ENCODE results near the gene KRTAP10-4. TPM values are rescaled to one million over a fixed set of nuclear protein-coding genes. Genes with fewer than 3 reads are reported as not detected.

Gene KRTAP10-4
- total and polyA plus RNA-seq, 10 of the 15 experiments (the other 5 are each of a cell fraction or from before 2014, with no cell fraction given) = not detected

DNA sequence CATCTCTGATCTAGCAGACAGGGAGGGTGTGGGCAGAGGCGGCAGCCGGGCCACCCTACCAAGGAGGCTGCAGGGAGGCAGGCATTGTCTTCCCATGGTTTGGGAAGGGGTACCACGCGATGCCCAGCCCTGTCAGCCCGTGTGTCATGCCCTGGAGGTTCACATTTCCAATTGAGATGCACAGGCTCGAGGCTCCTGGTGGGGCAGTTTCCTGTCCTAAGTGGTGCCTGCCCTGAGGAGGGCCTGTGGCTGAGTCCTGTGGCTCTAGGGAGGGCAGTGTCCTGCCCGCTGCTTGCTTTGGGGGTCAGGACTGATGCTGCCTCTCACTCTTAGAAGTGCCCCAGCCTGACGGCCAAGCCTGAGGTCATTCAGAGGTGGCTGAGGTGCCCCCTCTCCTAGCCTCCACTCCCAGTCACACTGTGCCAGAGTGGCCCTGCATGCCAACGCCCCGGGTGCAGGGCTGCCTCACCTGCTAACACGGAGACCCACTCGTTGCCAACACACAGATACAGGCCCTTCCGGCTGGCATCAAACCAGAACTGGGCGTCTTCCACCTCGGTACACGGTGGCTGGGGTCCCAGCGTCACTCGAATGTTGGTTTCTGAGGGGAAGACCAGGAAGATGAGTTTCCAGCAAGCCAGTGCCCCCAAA is 45.4 kb upstream of the KRTAP10-4 start (continued):
- TF ChIP-seq, protein P1, sequence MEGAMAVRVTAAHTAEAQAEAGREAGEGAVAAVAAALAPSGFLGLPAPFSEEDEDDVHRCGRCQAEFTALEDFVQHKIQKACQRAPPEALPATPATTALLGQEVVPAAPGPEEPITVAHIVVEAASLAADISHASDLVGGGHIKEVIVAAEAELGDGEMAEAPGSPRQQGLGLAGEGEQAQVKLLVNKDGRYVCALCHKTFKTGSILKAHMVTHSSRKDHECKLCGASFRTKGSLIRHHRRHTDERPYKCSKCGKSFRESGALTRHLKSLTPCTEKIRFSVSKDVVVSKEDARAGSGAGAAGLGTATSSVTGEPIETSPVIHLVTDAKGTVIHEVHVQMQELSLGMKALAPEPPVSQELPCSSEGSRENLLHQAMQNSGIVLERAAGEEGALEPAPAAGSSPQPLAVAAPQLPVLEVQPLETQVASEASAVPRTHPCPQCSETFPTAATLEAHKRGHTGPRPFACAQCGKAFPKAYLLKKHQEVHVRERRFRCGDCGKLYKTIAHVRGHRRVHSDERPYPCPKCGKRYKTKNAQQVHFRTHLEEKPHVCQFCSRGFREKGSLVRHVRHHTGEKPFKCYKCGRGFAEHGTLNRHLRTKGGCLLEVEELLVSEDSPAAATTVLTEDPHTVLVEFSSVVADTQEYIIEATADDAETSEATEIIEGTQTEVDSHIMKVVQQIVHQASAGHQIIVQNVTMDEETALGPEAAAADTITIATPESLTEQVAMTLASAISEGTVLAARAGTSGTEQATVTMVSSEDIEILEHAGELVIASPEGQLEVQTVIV (IDR thresholded peaks at IDR 0.05; ENCODE audit: borderline replicate concordance, partially characterized antibody) = no peak

DNA sequence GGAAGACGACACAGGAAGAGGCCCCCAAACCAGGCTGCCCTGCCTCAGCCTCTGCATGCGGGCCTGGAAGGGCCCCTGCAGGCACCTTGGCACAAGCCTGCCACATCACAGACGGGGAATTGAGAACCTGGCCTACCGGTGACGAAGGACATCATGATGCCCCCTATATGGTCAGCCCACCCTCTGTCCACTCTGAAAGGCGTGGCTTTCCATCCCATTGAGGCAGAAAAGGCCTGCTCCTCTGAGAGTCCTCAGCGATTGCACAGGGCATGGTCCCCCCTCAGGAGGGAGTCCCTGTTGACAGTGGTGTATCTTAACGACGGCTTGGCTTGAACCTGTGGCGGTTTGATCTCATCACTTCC is 44.9 kb upstream of the KRTAP10-4 start:
- ChIA-PET RAD21 (ENCODE audit: unreplicated experiment) (no interaction called here), POLR2A (no interaction called here), CTCF (no interaction called here), SMC1A (ENCODE audit: uncharacterized antibody, unreplicated experiment) (no interaction called here)
- DNase-seq (ENCODE audit: low read depth, low spot score) (no peak), ATAC-seq (no peak), FAIRE-seq (no peak)
- no peaks in the 10 kb centered on the region for H3K79me2 ChIP-seq (ENCODE audit: control insufficient read depth, insufficient read depth, low read length)
- no peak overlapping the region for H3K9ac ChIP-seq (ENCODE audit: control insufficient read depth, insufficient read depth, low read length)
- 53% methylated on average over 10 of the region's 10 CpGs for WGBS (ENCODE audit: insufficient coverage, insufficient replicate concordance, low lambda C conversion rate, missing lambda C conversion rate)
- intact Hi-C loops (cut with micrococcal nuclease; ENCODE audit: unreplicated experiment) = no loop called here
- H3K36me3 ChIP-seq (ENCODE audit: control insufficient read depth in 2 of 2, insufficient read depth in 2 of 2, low read length in 1 of 2) = no peaks in the 10 kb centered on the region
- H3K4me2 ChIP-seq (ENCODE audit: control insufficient read depth, insufficient read depth) = no peak overlapping the region
- no peak overlapping the region for H3K27ac ChIP-seq (ENCODE audit: control insufficient read depth, insufficient read depth)
- H2AFZ ChIP-seq (ENCODE audit: control insufficient read depth, low read depth, low read length) = no peak overlapping the region
- no peaks in the 10 kb centered on the region for H4K20me1 ChIP-seq (ENCODE audit: control insufficient read depth, insufficient read depth)
- H3K9me3 ChIP-seq (replicated peaks; ENCODE audit: control insufficient read depth, insufficient read depth, low read length) = no peaks in the 10 kb centered on the region; the same call in 2 of the 3 replicates
- H3K27me3 ChIP-seq (replicated peaks in 1 of 2; ENCODE audit: control insufficient read depth in 2 of 2, insufficient read depth in 2 of 2, low read length in 1 of 2) = no peaks in the 10 kb centered on the region
- no peaks in the 10 kb centered on the region for H3K4me1 ChIP-seq (ENCODE audit: control insufficient read depth, insufficient read depth, low read length)
- no TSS peak for BruUV-seq (replicated peaks)
- in situ Hi-C loops (cut with MboI) = no loop called here
- H3K4me3 ChIP-seq = no peak overlapping the region
- TF ChIP-seq, protein P2, sequence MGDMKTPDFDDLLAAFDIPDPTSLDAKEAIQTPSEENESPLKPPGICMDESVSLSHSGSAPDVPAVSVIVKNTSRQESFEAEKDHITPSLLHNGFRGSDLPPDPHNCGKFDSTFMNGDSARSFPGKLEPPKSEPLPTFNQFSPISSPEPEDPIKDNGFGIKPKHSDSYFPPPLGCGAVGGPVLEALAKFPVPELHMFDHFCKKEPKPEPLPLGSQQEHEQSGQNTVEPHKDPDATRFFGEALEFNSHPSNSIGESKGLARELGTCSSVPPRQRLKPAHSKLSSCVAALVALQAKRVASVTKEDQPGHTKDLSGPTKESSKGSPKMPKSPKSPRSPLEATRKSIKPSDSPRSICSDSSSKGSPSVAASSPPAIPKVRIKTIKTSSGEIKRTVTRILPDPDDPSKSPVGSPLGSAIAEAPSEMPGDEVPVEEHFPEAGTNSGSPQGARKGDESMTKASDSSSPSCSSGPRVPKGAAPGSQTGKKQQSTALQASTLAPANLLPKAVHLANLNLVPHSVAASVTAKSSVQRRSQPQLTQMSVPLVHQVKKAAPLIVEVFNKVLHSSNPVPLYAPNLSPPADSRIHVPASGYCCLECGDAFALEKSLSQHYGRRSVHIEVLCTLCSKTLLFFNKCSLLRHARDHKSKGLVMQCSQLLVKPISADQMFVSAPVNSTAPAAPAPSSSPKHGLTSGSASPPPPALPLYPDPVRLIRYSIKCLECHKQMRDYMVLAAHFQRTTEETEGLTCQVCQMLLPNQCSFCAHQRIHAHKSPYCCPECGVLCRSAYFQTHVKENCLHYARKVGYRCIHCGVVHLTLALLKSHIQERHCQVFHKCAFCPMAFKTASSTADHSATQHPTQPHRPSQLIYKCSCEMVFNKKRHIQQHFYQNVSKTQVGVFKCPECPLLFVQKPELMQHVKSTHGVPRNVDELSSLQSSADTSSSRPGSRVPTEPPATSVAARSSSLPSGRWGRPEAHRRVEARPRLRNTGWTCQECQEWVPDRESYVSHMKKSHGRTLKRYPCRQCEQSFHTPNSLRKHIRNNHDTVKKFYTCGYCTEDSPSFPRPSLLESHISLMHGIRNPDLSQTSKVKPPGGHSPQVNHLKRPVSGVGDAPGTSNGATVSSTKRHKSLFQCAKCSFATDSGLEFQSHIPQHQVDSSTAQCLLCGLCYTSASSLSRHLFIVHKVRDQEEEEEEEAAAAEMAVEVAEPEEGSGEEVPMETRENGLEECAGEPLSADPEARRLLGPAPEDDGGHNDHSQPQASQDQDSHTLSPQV (IDR thresholded peaks at IDR 0.05) = no peak
- TF ChIP-seq, protein P3, sequence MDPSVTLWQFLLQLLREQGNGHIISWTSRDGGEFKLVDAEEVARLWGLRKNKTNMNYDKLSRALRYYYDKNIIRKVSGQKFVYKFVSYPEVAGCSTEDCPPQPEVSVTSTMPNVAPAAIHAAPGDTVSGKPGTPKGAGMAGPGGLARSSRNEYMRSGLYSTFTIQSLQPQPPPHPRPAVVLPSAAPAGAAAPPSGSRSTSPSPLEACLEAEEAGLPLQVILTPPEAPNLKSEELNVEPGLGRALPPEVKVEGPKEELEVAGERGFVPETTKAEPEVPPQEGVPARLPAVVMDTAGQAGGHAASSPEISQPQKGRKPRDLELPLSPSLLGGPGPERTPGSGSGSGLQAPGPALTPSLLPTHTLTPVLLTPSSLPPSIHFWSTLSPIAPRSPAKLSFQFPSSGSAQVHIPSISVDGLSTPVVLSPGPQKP (IDR thresholded peaks at IDR 0.05; ENCODE audit: low read depth, low read length) = no peak
- TF ChIP-seq MXI1 (IDR thresholded peaks at IDR 0.05; ENCODE audit: low read depth, low read length) = no peak

All from GM12878 (cell line).